HEK293 (cell line): Measurements from ENCODE around the gene SERTAD4.

Source experiments
- CTCF ChIP-seq: fragments of 450-650 bp; formaldehyde crosslinking; IDR thresholded peaks from 2 replicates; pipeline ENCODE4 v1.5.1; 2016; ENCODE audit warnings: missing biosample characterization, missing genetic modification characterization
- MZF1 ChIP-seq: fragments of 450-650 bp; formaldehyde crosslinking; IDR thresholded peaks from 2 replicates; pipeline ENCODE4 v1.5.1; 2017; ENCODE audit warnings: missing biosample characterization, missing genetic modification characterization, borderline replicate concordance
- SALL2 ChIP-seq: fragments of 450-650 bp; formaldehyde crosslinking; IDR thresholded peaks from 2 replicates; pipeline ENCODE4 v1.5.0; 2017; ENCODE audit warnings: missing biosample characterization, mild to moderate bottlenecking, missing genetic modification characterization, borderline replicate concordance
- YY1 ChIP-seq: fragments of 450-650 bp; formaldehyde crosslinking; IDR thresholded peaks from 2 replicates; pipeline ENCODE4 v1.5.1; 2018; ENCODE audit warnings: missing biosample characterization, missing genetic modification characterization
- ZNF175 ChIP-seq: fragments of 450-650 bp; formaldehyde crosslinking; IDR thresholded peaks from 2 replicates; pipeline ENCODE4 v1.5.1; 2016; ENCODE audit warnings: missing biosample characterization, missing genetic modification characterization
- ZNF324 ChIP-seq: fragments of 450-650 bp; formaldehyde crosslinking; IDR thresholded peaks from 2 replicates; pipeline ENCODE4 v1.5.1; 2016; ENCODE audit warnings: missing biosample characterization, missing genetic modification characterization
- ZNF354C ChIP-seq: fragments of 450-650 bp; formaldehyde crosslinking; IDR thresholded peaks from 2 replicates; pipeline ENCODE4 v1.5.1; 2016; ENCODE audit warnings: missing biosample characterization, missing genetic modification characterization, low read depth, borderline replicate concordance
- ZNF423 ChIP-seq: fragments of 450-650 bp; formaldehyde crosslinking; IDR thresholded peaks from 2 replicates; pipeline ENCODE4 v1.5.1; 2016; ENCODE audit warnings: missing biosample characterization, missing genetic modification characterization
- ZNF776 ChIP-seq: fragments of 450-650 bp; formaldehyde crosslinking; IDR thresholded peaks from 2 replicates; pipeline ENCODE4 v1.5.0; 2017; ENCODE audit warnings: missing biosample characterization, missing genetic modification characterization, borderline replicate concordance
- TF ChIP-seq, protein P1 (sequence below): fragments of 450-650 bp; formaldehyde crosslinking; IDR thresholded peaks from 2 replicates; pipeline ENCODE4 v1.5.1; 2016; ENCODE audit warnings: missing biosample characterization, missing genetic modification characterization
- TF ChIP-seq, protein P2 (sequence below): fragments of 450-650 bp; formaldehyde crosslinking; IDR thresholded peaks from 2 replicates; pipeline ENCODE4 v1.5.1; 2016; ENCODE audit warnings: missing biosample characterization, missing genetic modification characterization

- no peak for TF ChIP-seq MZF1 (tag by site-specific recombination)
- TF ChIP-seq, protein P1, sequence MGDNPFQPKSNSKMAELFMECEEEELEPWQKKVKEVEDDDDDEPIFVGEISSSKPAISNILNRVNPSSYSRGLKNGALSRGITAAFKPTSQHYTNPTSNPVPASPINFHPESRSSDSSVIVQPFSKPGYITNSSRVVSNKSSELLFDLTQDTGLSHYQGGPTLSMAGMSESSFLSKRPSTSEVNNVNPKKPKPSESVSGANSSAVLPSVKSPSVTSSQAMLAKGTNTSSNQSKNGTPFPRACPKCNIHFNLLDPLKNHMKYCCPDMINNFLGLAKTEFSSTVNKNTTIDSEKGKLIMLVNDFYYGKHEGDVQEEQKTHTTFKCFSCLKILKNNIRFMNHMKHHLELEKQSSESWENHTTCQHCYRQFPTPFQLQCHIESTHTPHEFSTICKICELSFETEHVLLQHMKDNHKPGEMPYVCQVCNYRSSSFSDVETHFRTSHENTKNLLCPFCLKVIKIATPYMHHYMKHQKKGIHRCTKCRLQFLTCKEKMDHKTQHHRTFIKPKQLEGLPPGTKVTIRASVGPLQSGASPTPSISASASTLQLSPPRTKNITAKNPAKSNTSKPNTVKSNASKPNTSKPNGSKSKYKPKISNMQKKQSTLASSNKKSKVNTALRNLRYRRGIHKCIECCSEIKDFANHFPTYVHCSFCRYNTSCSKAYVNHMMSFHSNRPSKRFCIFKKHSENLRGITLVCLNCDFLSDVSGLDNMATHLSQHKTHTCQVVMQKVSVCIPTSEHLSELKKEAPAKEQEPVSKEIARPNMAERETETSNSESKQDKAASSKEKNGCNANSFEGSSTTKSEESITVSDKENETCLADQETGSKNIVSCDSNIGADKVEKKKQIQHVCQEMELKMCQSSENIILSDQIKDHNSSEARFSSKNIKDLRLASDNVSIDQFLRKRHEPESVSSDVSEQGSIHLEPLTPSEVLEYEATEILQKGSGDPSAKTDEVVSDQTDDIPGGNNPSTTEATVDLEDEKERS = no peak
- no peak for TF ChIP-seq CTCF
- TF ChIP-seq SALL2 (tag by site-specific recombination) = no peak
- no peak for TF ChIP-seq ZNF776 (tag by site-specific recombination)
- TF ChIP-seq, protein P2, sequence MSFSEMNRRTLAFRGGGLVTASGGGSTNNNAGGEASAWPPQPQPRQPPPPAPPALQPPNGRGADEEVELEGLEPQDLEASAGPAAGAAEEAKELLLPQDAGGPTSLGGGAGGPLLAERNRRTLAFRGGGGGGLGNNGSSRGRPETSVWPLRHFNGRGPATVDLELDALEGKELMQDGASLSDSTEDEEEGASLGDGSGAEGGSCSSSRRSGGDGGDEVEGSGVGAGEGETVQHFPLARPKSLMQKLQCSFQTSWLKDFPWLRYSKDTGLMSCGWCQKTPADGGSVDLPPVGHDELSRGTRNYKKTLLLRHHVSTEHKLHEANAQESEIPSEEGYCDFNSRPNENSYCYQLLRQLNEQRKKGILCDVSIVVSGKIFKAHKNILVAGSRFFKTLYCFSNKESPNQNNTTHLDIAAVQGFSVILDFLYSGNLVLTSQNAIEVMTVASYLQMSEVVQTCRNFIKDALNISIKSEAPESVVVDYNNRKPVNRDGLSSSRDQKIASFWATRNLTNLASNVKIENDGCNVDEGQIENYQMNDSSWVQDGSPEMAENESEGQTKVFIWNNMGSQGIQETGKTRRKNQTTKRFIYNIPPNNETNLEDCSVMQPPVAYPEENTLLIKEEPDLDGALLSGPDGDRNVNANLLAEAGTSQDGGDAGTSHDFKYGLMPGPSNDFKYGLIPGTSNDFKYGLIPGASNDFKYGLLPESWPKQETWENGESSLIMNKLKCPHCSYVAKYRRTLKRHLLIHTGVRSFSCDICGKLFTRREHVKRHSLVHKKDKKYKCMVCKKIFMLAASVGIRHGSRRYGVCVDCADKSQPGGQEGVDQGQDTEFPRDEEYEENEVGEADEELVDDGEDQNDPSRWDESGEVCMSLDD (tag by site-specific recombination) = no peak
- no peak for TF ChIP-seq ZNF354C (tag by site-specific recombination)
- TF ChIP-seq ZNF175 = no peak
- TF ChIP-seq ZNF324 = no peak
- TF ChIP-seq YY1 (tag by site-specific recombination) = no peak
- no peak for TF ChIP-seq ZNF423
These were observed 2.9 kb downstream of the SERTAD4 start for GRCh38 chr1:210235363-210236053.
